HG03565 (cell line): ENCODE results near the gene ICA1.
"Not testable (repeated sequence)": the region's sequence is repeated elsewhere in the genome, so short reads cannot be mapped to it uniquely, and the experiment has no call there.

Experiments
- ATAC-seq: cut with Tn5 transposase; IDR thresholded peaks from one replicate; pipeline ENCODE4 v1.9.1; 2021; ENCODE audit warnings: mild to moderate bottlenecking, moderate library complexity; ENCODE audit not compliant: unreplicated experiment

ICA1 gene

GRCh38 chr7:8063300-8063699, 198.7 kb downstream of the ICA1 start:
- ATAC-seq, result not testable (repeated sequence)
